Dermis microvascular lymphatic vessel endothelial cell (primary cell): ENCODE measurements around the gene SLC30A1. TPM values are rescaled to one million over a fixed set of nuclear protein-coding genes. Genes with fewer than 3 reads are reported as not detected.
"Not testable (repeated sequence)": the region's sequence is repeated elsewhere in the genome, so short reads cannot be mapped to it uniquely, and the experiment has no call there.

Experiments
- DNase-seq, 2 donors: peaks; one replicate each; pipeline versions ENCODE4 v3.0.0 to v3.0.0-alpha.2; 2010; ENCODE audit warnings: low read depth in 2 of 2
- total RNA-seq: library from RNA; depleted of rRNA; stranded (reverse); fragments of >200 nt; gene quantifications from 2 replicates; pipeline ENCODE4 v1.2.1, GENCODE V29; 2014

SLC30A1 gene
- 27.9 and 35.3 TPM in 2 replicates for total RNA-seq

- peak; percentile 85 to 97 for DNase-seq
Observed at GRCh38 chr1:211578640-211579439, at the start of gene SLC30A1. Gene SLC30A1, minus strand, starts transcription at chr1:211579161. Its CDS starts 549 bp downstream, at chr1:211578612.

GRCh38 chr1:211628417-211628816, 49.5 kb upstream of the SLC30A1 start:
- DNase-seq, result no peak

- DNase-seq, result no peak
Observed at GRCh38 chr1:211627259-211627658, 48.3 kb upstream of the SLC30A1 start.

DNA sequence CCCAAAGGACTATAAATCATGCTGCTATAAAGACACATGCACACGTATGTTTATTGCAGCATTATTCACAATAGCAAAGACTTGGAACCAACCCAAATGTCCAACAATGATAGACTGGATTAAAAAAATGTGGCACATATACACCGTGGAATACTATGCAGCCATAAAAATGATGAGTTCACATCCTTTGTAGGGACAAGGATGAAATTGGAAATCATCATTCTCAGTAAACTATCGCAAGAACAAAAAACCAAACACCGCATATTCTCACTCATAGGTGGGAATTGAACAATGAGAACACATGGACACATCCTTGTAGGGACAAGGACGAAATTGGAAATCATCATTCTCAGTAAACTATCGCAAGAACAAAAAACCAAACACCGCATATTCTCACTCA, 46.9 kb upstream of the SLC30A1 start:
- not testable (repeated sequence) for DNase-seq

- DNase-seq, result peak in 1 of 2 donors; percentile 53
Observed at GRCh38 chr1:211625040-211625439, 46.1 kb upstream of the SLC30A1 start.

- DNase-seq, result no peak
Observed at GRCh38 chr1:211623515-211623914, 44.6 kb upstream of the SLC30A1 start.

GRCh38 chr1:211621447-211622198, 42.7 kb upstream of the SLC30A1 start:
- peak in 1 of 2 donors; percentile 38 for DNase-seq

DNA sequence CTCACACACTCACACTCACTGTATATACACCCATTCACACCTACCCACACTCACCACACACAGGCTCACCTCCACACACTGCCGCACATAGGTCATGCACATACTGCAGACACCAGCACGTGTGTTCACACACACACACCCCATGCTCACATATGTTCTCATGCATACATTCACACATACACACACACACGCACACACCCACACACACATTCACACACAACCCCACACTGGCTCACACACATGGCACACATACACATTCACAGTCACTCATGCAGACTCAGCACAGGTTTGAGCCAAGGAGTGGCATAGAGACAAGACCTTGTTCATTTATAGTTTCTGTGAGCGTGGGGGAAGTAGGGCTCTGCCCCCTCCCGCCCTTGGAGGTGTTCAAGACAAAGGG, 41.1 kb upstream of the SLC30A1 start:
- DNase-seq, result no peak

GRCh38 chr1:211619033-211619996, 40.4 kb upstream of the SLC30A1 start:
- DNase-seq, result no peak

GRCh38 chr1:211616965-211617297, 38.0 kb upstream of the SLC30A1 start:
- DNase-seq, result no peak

DNA sequence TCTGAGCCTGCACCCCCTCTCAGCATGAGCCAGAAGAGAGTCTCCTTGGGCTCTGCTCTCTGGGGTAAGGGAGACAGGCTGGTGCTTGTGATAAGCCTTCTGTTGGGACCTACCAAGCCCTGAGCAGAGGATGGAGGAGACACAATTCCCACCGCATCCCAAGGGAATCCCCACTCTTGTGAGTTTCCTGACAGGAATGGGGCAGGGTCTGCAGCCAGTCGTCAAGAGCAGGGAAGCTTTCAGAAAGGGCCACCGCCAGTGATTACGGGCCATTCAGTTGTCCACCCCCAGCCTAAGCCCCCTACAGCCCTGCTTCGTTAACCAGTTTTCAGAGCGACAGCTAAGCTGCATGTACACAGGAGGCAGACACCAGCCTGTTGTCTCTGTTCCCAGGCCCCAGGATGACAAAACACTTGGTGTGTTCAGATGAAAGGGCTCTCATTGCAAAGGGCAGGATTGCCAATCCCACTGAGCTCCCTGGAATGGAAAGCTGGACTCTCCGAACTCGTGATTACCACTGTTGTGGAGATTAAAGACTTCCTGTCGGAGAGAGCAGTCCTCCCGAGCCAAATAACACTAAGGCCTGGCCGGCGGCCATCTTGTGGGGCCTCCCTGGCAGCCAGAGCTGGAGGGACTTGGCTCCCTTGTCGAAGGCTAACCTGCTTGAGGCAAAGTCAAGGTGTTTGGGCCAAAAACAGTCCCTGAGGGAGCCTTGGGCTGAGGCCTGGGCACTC, 37.4 kb upstream of the SLC30A1 start:
- no peak for DNase-seq

DNA sequence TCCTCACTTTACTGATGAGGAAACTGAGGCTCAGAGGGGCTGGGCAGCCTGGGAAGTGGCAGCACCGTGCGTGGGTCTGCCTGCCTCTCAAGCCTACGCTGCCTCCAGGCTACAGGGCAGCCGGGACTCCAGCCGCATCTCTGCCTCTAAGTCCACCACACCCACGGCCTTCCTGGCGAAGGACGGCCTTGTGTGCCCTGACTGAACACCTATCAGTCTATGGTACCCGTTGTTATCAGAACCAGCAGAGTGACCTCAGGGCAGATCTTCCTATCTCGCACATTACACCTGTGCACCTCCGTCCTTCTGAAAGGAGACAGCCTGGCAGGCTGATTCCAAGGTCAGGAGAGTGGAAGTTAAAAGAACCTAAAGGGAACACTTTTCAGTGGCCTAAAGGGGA, 35.7 kb upstream of the SLC30A1 start:
- no peak for DNase-seq

- no peak for DNase-seq
Observed at GRCh38 chr1:211613951-211614350, 35.0 kb upstream of the SLC30A1 start.

DNA sequence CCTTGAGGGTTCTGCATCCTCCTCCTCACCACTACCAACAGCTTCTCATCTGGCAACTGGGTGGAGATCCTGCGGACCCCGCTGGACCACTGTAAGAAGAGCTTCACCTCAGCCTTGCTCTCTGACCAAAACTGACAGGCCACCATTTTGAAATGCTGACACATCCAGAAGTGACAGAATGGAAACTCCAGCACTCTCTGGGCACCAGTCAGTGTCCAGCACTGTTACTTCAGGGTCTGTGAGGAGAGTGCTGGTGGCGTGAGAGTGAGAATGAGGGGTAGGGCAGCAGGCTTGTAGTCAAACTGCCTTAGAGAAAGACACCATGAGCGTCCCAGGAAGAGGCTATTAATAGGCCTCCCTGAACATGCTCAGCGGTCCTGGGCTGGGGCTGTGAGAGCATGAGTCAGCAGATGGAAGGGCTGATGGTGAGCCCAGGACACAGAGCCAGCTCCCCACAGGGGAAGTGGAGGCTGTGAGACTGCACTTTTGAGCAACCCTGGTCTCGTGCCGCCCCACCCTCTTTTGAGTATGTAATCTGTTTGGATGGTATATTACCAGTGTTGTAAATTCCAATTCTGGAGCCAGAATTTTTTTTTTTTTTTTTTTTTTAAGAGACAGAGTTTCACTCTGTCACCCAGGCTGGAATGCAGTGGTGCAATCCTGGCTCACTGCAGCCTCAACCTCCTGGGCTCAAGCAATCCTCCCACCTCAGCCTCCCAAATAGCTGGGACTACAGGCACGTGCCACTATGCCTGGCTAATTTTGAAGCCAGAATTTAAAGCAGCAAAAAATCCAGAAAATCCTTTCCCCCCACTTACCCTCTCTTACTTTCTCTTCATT, 34.4 kb upstream of the SLC30A1 start:
- DNase-seq, result peak in 1 of 2 donors; percentile 48

DNA sequence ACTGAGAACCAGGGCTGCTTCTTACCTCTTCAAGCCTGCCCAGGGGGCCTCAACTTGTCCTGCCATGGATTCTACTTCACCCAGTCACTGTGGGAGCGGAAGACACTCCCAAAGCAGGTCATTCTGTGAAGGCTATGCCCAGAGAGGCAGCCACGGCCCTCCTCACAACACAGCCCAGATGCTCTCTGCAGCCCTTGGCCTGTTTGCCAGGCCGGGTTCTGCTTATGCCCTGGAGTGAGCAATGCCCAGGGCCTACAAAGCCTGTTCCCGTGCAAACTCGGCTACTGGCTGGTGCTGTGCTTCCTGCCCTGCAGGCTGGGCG, 33.8 kb upstream of the SLC30A1 start:
- DNase-seq, result no peak

DNA sequence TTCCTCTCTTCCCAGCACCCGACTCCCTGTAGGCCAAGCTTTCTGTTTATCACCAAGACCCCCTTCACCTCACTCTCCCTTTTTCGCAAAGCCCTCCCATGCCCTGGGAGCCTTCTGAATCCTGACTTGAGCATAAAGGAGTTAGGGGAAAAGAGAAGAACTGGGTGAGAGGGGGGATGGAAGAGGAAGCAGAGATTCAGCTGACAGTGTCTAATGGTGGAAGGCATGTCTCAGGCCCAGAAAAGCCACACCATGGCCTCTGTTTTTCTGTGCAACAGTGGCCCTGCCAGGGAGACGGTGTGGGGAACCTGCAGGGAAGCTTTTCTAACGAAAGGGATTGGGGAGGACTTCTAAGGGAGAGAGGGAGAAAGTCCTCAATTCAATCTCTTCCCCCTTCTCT, 32.9 kb upstream of the SLC30A1 start:
- DNase-seq, result no peak

- DNase-seq, result peak; percentile 47 to 60
Observed at GRCh38 chr1:211610779-211611556, 32.0 kb upstream of the SLC30A1 start.

- DNase-seq, result peak; percentile 55 to 58
Observed at GRCh38 chr1:211609120-211610024, 30.4 kb upstream of the SLC30A1 start.
